VCaP (cell line): Measurements from ENCODE around the gene ST6GALNAC1.
A peak's percentile ranks its signal among the peaks of the same experiment; 100 is the strongest.

Source experiments
- H3K27ac ChIP-seq: fragments of 450-650 bp; 2 replicates; pipeline ENCODE4 v1.5.1; 2017
- TF ChIP-seq, protein P1 (sequence below): fragments of 450-650 bp; conservative IDR thresholded peaks from 2 replicates; pipeline ENCODE4 v1.5.1; 2017; ENCODE audit warnings: mild to moderate bottlenecking, moderate library complexity

Gene ST6GALNAC1

DNA sequence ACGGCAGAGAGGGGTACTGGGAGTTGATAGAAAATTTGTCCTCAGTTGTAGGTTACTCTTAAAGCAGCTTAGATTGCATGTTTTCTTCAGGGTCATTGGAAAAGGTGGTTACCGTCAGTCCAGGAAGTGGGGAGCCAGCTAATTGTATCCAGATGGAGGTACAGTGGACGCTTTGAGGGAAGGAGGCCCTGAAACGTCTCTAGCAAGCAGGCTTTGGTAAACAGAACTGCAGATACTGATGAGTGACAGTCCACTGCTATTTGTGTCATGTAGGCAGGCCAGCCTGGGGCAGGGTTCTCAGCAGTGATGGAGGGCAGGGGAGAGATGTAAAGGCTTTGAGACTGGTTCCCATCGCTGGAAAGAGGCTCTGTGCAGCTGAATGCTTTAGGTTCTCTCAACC, 30.2 kb upstream of the ST6GALNAC1 start:
- TF ChIP-seq, protein P1, sequence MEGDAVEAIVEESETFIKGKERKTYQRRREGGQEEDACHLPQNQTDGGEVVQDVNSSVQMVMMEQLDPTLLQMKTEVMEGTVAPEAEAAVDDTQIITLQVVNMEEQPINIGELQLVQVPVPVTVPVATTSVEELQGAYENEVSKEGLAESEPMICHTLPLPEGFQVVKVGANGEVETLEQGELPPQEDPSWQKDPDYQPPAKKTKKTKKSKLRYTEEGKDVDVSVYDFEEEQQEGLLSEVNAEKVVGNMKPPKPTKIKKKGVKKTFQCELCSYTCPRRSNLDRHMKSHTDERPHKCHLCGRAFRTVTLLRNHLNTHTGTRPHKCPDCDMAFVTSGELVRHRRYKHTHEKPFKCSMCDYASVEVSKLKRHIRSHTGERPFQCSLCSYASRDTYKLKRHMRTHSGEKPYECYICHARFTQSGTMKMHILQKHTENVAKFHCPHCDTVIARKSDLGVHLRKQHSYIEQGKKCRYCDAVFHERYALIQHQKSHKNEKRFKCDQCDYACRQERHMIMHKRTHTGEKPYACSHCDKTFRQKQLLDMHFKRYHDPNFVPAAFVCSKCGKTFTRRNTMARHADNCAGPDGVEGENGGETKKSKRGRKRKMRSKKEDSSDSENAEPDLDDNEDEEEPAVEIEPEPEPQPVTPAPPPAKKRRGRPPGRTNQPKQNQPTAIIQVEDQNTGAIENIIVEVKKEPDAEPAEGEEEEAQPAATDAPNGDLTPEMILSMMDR = no peak
- H3K27ac ChIP-seq = peak overlapping the region; percentile 93; the same call in 1 of the 2 replicates

DNA sequence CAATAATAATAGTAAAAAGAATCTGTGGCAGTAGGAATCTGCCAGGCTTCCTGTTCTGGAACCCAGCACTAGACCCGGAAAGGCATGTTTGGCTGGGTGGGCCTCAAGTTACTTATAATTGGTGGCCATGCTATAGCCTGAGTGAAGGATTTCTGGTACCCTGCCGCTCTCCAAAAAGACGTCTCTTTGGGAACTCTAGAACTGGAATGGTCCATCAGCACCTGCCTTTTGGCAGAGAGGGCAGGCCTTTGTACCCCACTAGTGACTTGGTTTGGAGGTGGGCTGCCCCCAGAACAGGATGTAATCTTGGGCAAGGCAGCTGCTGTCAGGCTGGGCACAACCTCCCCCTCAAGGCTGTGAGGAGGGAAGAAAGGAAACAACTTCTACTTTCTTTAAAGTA, 29.3 kb upstream of the ST6GALNAC1 start:
- TF ChIP-seq, protein P1 = no peak
- peak overlapping the region; percentile 93 for H3K27ac ChIP-seq

DNA sequence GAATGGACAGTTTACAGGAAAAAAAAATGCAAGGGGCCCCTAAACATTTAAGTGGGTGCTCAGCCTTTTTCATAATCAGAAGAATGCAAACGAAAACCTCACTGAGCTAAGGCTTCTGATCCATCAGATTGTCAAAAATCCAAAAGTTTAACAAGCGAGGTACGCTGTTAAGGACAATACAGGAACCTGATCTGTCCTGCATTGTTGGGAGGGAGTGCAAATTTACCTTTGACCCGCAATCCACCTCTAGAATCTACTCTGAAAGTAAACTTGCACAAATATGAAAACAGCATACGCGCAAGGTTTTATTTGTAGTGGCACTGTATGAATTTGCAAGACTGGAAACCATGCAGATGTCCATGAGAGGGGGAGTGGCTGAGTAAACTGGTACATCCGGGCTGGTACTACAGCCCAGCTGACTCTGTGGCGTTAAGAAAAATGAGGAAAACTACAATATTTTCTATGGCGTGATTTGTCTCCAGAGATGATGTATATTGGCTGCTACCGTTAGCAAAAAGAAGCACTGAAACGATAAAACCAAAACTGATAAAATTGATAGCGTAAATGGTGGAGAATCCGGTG, 28.8 kb upstream of the ST6GALNAC1 start:
- TF ChIP-seq, protein P1 = no peak
- peak overlapping the region; percentile 93 for H3K27ac ChIP-seq

DNA sequence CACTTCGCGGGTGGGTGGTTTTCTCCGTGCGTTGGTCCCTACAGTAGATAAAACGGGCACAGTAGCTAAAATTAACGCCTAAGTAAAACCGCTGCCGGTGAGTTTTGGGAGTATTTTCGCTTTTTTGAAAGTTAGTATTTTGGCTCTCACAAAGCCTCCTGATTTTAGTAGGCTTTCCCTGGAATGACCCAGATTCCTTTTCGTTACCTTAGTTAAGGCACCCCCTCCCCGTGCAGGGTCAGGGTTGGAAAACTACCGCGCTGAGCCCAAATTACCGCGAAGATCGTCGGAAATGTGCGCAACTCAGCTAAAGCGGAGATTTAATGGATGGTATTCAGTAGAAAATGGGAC, 28.3 kb upstream of the ST6GALNAC1 start:
- H3K27ac ChIP-seq = peak overlapping the region; percentile 93
- TF ChIP-seq, protein P1 = no peak

DNA sequence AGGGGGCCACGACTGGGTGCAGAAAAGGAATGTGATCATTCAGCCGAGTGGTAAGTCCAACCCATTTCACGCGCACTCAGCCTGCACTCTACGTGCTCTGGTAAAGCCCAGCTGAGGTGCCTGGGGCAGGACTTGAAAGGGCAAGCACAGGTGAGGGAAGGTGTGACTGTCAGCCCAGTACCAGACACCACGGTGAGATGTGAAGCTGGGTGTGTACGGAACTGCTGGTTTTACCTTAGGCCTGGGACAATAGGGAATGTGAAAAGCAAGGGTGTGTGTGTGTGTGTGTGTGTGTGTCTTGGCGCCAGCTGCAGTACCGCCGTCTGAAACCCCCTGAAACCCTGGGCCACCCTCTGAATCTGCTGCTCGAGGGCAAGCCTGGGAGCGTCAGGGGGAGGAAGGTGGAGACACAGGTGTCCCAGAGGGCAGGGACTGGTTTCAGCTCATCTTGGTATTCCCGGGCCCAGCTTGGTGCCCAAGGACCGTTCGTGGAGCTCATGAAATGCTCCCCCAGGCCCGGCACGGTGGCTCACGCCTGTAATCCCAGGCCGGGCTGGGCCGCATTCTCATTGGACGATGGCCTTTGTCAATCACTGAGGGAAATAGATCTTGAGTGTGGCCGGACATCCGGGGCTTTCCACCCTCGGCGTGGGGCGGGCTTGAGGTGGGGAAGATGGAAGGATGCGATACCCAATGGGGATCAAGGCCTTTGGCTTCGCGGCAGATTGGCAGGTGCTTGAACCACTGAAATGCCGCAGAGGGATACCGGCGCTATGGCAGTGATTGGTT, 27.8 kb upstream of the ST6GALNAC1 start:
- peak overlapping the region; percentile 93 for H3K27ac ChIP-seq
- TF ChIP-seq, protein P1 = no peak

DNA sequence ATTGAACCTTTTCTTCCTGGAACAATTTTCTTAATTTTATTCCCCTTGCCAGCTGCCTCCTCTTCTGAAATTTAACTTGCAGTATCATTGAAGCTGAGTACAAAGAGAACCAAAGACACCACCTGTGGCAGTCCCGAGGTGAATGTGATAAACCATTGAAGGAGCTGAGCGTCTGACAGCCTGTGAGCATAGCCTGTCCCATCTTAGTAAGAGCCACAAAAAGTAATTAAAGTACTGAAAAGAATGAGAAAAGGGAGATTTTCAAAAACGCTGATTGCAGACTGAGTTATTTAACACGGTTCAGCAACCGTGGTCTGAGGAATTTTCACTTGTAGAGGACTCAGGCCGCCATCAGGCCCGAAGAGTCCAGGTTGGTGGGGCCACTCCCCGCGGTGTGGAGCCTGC, 27.2 kb upstream of the ST6GALNAC1 start:
- TF ChIP-seq, protein P1 = no peak
- peak overlapping the region; percentile 93 for H3K27ac ChIP-seq

DNA sequence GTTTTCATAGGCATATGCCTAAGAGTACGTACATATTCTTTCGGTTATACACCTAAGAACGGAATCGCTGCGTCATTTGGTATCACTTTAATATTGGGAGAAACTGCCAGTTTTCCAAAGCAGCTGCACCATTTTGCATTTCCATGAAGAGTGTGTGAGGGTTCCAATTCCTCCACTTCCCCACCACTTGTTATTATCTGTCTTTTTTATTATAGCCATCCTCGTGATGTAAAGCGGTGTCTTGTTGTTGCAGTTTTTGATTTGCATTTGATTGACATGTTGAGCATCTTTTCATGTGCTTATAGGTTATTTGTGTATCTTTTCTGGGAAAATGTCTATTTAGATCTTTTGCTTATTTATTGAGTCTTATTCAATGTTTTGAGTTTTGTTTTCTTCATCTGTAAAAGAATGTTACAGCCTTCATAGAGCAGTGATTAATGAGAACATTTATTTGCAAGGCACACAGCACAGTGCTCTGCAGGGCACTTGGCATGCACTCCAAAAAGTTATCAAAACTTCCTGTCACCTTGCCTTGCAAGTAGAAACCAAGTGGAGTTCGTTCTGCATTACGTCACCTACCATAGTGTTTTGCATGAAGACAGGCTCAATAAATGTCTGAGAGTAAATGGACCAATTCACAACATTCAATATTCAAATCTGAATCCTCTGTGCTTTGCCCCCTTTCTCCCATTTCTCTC, 26.6 kb upstream of the ST6GALNAC1 start:
- TF ChIP-seq, protein P1 = no peak
- H3K27ac ChIP-seq = no peak overlapping the region; the same call in 1 of the 2 replicates
